ENCODE measurements around the gene FAM83B. TPM values are rescaled to one million over a fixed set of nuclear protein-coding genes. Genes with fewer than 3 reads are reported as not detected.

FAM83B gene
- total RNA-seq, 1 donor from 2014 or later, result not detected

GRCh38 chr6:54874349-54875048, 27.9 kb downstream of the FAM83B start:
- no peaks in the 10 kb centered on the region for H3K36me3 Mint-ChIP-seq (ENCODE audit: low read depth)
- TF ChIP-seq CTCF (IDR thresholded peaks at IDR 0.05), result no peak
- H3K9me3 Mint-ChIP-seq (ENCODE audit: low read depth), result no peaks in the 10 kb centered on the region
- H3K4me1 Mint-ChIP-seq (ENCODE audit: low read depth), result no peaks in the 10 kb centered on the region
- peaks cover 11% of the 10 kb centered on the region for H3K27me3 Mint-ChIP-seq (ENCODE audit: low read depth)
- no peak overlapping the region for H3K4me3 Mint-ChIP-seq (ENCODE audit: unreplicated experiment)
- H3K27ac Mint-ChIP-seq (ENCODE audit: unreplicated experiment), result no peak overlapping the region
- DNase-seq (ENCODE audit: low spot score), result no peak

- Mint-ChIP-seq H3K27me3 (ENCODE audit: low read depth) (peaks cover 5% of the 10 kb centered on the region), H3K36me3 (ENCODE audit: low read depth) (no peaks in the 10 kb centered on the region), H3K9me3 (ENCODE audit: low read depth) (no peaks in the 10 kb centered on the region), H3K4me3 (ENCODE audit: unreplicated experiment) (no peak overlapping the region), H3K4me1 (ENCODE audit: low read depth) (no peaks in the 10 kb centered on the region), H3K27ac (ENCODE audit: unreplicated experiment) (no peak overlapping the region)
- no peak for TF ChIP-seq CTCF (IDR thresholded peaks at IDR 0.05)
- DNase-seq (ENCODE audit: low spot score), result no peak
These were observed 29.0 kb downstream of the FAM83B start for GRCh38 chr6:54875539-54875938.

GRCh38 chr6:54876365-54876764, 29.8 kb downstream of the FAM83B start:
- no peaks in the 10 kb centered on the region for H3K36me3 Mint-ChIP-seq (ENCODE audit: low read depth)
- peaks cover 5% of the 10 kb centered on the region for H3K27me3 Mint-ChIP-seq (ENCODE audit: low read depth)
- no peaks in the 10 kb centered on the region for H3K4me1 Mint-ChIP-seq (ENCODE audit: low read depth)
- no peak for DNase-seq (ENCODE audit: low spot score)
- H3K4me3 Mint-ChIP-seq (ENCODE audit: unreplicated experiment), result no peak overlapping the region
- H3K9me3 Mint-ChIP-seq (ENCODE audit: low read depth), result no peaks in the 10 kb centered on the region
- no peak for TF ChIP-seq CTCF (IDR thresholded peaks at IDR 0.05)
- H3K27ac Mint-ChIP-seq (ENCODE audit: unreplicated experiment), result no peak overlapping the region

- Mint-ChIP-seq H3K36me3 (ENCODE audit: low read depth) (no peaks in the 10 kb centered on the region), H3K27ac (ENCODE audit: unreplicated experiment) (no peak overlapping the region), H3K27me3 (ENCODE audit: low read depth) (peaks cover 5% of the 10 kb centered on the region), H3K4me3 (ENCODE audit: unreplicated experiment) (no peak overlapping the region), H3K4me1 (ENCODE audit: low read depth) (no peaks in the 10 kb centered on the region), H3K9me3 (ENCODE audit: low read depth) (no peaks in the 10 kb centered on the region)
- TF ChIP-seq CTCF (IDR thresholded peaks at IDR 0.05), result no peak
- DNase-seq (ENCODE audit: low spot score), result no peak
These were observed 30.3 kb downstream of the FAM83B start for GRCh38 chr6:54876871-54877270.

- Mint-ChIP-seq H3K27ac (ENCODE audit: unreplicated experiment) (no peak overlapping the region), H3K4me1 (ENCODE audit: low read depth) (no peaks in the 10 kb centered on the region), H3K4me3 (ENCODE audit: unreplicated experiment) (no peak overlapping the region), H3K36me3 (ENCODE audit: low read depth) (no peaks in the 10 kb centered on the region), H3K9me3 (ENCODE audit: low read depth) (no peaks in the 10 kb centered on the region), H3K27me3 (ENCODE audit: low read depth) (peaks cover 5% of the 10 kb centered on the region)
- TF ChIP-seq CTCF (IDR thresholded peaks at IDR 0.05), result no peak
- DNase-seq (ENCODE audit: low spot score), result no peak
These were observed 31.2 kb downstream of the FAM83B start for GRCh38 chr6:54877713-54878317.
